Right kidney (tissue), 9 donors: ENCODE measurements around the gene UCN2.

Experiments used
- DNase-seq: peaks from one replicate; pipeline ENCODE4 v3.0.0-alpha.2; 2016
- long read RNA-seq, 8 donors: transcript quantifications; one replicate each; lab custom pipeline, GENCODE V29; 2026

The UCN2 gene, protein sequence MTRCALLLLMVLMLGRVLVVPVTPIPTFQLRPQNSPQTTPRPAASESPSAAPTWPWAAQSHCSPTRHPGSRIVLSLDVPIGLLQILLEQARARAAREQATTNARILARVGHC
- long read RNA-seq, donor 1: 0 reads
- long read RNA-seq, donor 2: 0 reads
- long read RNA-seq, donor 3: 0 reads
- long read RNA-seq, donor 4: 0 reads
- long read RNA-seq, donor 5: 0 reads
- long read RNA-seq, donor 6: 0 reads
- long read RNA-seq, donor 7: 0 reads
- long read RNA-seq, donor 8: 0 reads

DNA sequence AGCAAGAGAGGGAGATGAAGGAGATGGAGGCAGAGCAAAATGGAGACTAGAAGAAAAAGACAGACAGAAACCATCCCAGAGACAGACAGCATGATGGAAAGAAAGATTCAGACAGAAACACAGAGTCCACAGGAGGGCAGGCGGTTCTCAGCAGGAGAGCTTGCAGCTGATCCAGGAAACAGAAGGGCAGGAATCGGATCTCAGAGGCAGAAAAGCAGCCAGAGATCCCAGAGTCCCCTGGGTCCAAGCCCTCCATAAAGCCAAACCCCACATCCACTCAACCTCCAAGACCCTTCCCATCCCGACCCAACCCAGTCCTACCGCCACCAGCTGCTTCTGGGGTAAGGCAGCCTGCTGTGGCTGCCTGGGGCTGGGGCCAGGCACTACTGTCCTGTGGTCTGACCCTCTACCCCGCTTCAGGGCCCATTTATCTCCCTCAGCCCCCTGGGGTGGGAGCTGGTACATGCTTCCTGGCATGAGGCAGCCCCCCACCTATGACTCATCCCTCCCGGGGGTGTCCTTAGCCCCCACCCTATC is at the start of gene UCN2:
Gene UCN2, minus strand, starts transcription at position 400 of the 537 bp plus-strand sequence. CDS start 657 bp downstream, outside the sequence.
- no peak for DNase-seq

DNA sequence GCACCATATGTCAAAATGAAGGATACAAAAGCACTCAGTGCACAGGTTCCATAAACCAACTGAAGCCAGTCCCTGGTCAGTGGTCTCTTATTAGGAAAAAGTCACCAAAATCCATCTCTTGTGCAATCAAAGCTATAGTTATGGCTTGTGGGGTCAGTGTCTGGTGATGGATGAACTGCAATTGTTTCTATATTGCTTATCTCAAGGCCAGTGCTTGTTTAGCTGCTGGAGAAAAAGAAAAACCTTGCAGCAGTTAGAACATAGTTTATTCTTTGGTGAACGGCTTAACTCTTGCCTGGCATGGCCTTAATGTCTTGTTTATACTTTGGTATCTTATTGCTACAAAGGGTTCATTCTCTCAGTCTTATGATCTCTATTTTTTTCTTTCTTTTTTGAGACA is 48.7 kb upstream of the UCN2 start:
- no peak for DNase-seq

DNA sequence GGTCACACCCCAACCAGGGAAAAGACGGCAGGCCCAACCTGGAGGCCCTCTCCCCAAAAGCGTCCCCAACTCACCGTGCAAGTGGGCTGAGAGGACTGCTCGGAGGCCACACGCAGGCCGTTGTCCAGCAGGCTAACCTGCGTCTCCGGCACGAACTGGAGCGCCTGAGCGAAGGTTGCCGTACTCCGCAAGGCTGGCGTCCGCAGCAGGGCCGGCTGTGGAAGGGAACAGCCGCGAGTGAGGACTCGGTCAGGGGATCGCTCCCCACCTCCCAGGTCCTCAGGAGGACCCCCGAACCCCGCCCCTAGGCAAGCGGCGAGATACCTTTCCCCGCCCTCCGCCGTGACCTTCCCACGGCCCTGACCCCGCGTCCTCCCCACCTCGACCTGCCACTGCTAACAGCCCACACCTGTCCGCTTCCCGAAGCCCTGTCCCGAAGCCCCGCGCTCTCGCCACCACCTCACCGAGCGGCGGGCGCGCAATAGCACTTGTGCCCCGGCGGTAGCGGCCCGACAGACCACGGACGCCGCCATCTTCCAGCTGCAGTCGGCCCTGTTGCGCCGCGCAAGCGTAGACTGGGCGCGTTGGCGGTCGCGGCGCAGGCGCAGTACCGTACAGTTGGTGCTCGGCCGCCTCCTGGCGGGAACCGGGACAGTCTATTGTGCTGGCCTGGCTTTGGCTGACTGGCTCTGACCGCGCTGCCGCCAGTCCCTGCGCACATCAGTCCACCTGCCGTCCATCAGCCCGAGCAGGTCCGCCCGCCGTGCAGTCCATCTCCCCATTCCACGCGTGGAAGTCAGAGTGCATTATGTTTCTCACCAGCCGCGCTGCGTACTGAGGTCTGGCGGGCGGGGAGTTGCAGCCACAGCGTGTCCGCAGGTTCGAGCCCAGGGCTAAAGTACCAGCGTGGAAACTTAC is 45.8 kb upstream of the UCN2 start, which contains the start of gene UQCRC1:
Gene UQCRC1, minus strand, starts transcription at position 559 of the 918 bp plus-strand sequence. Its CDS starts 26 bp downstream, at position 533.
- peak; percentile 91 for DNase-seq

- no peak for DNase-seq
These were observed 43.9 kb upstream of the UCN2 start for GRCh38 chr3:48607519-48607918.

DNA sequence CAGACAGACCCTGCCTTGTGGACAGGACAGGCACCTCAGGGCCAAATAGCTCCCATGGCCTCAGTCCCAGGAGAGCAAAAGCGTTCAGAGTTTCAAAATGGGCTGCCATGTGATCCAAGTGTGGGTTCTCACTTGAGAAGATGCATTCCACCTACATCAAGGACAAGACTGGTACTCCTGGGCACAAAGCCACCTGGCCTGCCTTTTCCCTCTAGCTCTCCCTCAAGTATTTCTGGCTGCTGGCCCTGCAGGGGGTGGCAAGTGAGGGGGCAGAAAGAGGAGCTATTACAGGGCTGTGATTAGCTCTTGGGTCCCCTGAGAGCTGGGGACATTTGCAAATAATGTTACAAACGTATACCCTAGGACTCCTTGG is 38.0 kb upstream of the UCN2 start:
- DNase-seq: no peak

- DNase-seq: no peak
These were observed 37.4 kb upstream of the UCN2 start for GRCh38 chr3:48600711-48601621.

- no peak for DNase-seq
These were observed 36.1 kb upstream of the UCN2 start for GRCh38 chr3:48599509-48600285.

GRCh38 chr3:48599077-48599501 is 35.5 kb upstream of the UCN2 start:
- no peak for DNase-seq

DNA sequence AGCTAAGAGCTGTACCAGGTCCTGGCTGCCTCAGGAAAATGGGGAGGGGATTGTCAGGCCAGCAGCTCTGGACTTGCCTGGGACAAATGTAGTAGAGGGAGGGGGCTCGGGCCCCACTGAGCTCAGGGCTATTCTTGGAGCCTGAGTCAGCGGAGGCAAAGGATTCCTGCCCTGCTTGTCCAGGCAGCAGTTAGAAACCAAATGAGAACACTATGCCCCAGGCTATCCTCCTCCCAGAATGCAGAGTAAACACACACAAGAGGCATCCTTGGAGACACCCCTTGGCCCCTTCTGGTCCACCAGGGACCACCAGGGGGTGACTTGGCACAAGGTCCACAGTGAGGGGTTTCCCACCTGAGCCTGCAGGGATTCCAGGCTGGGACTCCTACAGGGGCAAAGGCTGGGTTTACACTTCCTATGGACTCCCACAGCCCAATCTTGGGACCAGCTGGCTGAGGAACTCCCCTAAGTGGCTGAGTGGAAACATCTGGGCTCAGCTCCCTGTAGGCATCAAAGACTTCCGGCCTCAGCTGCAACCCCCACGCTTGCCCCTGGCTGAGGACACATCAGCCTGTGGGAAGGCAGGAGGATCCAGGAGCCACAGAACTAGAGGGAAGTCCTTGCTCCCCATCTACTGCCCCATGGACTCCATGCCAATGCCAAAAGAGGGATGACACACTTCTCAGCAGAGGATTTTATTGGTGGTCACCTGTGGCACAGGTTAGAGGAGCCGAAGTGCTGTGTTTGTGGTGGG is 34.9 kb upstream of the UCN2 start:
- DNase-seq: peak; percentile 59

- DNase-seq: peak; percentile 3
These were observed 33.8 kb upstream of the UCN2 start for GRCh38 chr3:48597408-48597800.

DNA sequence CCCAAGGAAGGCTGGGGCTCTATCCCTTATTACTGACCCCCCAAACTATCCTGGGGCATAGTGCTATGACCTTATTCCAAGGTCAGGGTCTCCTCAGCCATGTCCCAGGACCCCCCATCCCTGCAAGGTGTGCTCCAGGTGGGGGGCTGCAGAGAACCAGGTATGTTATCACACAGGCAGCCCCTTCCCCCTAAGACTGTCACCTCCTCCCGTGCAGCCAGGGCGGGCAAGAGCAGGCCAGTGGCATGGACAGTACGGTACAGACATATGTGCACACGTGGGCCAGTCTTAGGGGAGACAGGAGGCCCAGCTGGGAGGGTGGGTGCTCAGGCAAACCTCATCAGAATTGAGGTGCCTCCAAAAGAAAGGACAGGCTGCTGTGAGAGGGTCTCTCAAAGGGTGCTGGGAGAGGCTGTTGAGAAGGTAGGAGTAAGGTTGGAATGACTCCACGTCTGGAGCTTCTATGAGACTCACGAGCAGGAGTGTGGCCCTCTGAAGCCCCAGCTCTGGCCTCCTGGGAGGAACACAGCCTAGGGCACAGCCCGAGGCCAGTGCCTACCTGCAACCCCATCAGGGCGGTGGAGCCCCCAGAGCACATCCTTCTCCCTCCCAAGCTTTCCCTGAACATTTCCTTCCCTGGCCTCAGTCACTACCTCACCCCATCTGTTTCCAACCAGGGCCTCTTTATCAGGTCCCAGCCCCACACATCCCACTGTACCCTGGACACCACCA is 33.3 kb upstream of the UCN2 start:
- DNase-seq: peak; percentile 6

DNA sequence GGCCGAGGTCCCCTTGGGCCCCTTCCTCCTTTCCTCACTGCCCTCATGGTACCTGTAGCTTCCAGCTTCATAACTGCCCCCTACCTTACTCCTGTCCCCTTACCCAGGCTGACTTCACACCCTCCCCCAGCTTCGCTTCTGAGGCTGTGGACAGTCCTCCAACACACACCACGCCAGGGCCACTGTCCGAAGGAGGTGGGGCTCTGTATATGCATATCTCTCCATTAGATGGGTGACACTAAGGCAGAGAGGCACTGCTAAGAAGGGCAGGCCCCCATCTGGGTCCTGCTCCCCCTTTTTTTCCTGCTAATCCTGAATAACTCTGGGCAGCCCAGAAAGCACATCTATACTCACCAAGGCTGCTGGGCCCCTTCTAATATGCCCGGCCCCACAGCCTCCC is 32.6 kb upstream of the UCN2 start:
- DNase-seq: no peak

GRCh38 chr3:48595526-48596121 is 32.0 kb upstream of the UCN2 start:
- DNase-seq: peak; percentile 41

DNA sequence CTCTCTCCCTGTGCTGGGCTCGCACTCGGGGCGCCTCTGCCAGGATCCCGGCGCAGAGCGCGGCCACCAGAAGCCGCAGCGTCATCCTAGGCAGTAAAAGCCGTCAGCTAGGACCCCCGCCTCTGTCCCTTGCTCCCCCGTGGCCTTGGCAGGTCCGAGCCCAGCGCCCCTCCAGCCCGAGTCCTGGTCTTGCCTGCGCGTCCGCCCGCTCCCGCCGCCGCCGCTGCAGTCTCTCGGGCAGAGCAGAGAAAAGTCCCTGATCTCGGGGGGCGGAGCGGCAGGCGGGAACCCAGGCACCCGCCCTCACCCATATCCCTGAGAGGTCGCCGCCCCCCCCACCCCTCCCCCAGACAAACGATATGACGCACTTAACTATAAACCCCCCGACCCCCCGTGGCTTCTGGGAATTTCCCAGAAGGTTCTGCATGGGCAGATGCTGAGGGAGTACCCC is 31.5 kb upstream of the UCN2 start, which contains the start of gene COL7A1:
Gene COL7A1, minus strand, starts transcription at position 255 of the 451 bp plus-strand sequence. Its CDS starts 170 bp downstream, at position 85.
- DNase-seq: peak; percentile 47

- peak; percentile 47 for DNase-seq
These were observed 31.0 kb upstream of the UCN2 start for GRCh38 chr3:48594417-48595049.

DNA sequence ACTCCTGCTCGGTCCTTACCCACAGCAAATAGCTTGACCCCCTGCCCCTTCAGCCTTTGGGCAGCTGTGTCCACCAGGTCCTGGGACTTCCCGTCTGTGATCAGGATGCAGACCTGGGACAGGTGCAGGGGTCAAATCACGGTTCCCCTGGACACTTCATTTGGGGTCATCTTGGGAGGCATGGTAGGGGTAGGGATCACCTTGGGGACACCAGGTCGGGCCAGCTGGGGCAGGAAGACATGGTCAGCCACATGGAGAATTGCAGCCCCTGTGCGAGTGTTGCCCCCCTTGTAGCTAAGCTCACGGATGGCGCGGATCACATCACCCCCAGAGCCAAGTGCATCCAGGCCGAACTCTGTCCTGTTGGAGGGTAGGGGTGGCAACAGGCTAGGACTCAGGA is 29.8 kb upstream of the UCN2 start:
- DNase-seq: no peak

DNA sequence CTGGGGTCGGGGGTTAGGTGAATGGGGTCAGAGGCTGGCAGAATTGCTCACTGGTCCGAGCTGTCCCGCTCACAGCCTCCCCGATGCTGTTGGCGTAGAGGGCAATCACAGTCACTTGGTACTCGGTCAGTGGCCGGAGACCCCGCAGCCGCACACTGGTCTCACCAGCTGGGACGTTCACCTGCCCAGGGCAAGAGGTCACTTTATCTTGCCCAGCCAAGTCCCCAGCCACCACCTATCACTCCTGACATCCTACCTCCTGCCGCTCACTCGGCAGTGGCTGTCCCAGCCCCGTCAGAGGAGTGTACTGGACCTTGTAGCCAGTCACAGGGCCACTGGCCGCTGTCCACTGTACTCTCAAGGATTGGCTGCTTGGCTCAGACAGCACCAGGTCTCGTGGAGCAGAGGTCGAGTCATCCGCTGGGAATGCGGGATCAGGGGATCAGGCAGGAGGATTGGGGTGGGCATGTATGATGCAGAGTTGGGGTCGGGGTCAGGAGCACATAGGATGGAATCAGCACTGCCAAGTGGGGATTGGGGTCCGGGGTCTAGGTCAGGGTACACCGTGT is 29.0 kb upstream of the UCN2 start:
- DNase-seq: no peak

DNA sequence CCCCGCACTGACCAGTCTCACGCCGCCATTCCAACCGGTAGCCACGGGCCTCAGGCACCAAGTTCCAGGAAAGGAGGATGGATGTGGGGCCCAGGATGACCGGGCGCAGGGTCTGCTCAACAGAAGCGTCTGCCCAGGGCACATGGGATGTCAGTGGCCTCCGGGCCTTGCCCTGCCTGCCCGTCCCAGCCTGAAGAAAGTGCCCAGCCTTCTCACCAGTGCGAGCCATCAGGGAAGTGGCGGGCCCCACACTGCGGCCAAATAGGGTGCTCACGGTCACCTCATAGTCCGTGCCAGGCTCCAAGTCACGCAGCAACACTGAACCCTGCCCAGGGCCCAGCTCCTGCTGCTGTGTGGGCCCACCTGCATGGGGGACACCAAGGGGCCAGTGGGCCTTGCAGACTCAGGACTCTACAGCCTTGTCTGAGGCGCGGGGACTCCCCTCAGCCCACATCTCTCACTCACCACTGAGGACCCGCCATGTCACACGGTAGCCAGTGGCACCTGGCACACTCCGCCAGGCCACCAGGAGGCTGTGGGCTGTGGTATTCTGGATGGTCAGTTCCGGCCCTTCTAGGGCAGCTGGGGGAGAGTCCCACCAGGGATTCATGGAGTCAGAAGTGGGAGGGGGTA is 28.4 kb upstream of the UCN2 start:
- DNase-seq: no peak
